MV-4-11 (cell line): Measurements from ENCODE around the gene FPGS.
"Not testable (repeated sequence)": the region's sequence is repeated elsewhere in the genome, so short reads cannot be mapped to it uniquely, and the experiment has no call there.

ENCODE experiments used
- DNase-seq: peaks from one replicate; lab custom pipeline; 2025; lab: John Stamatoyannopoulos, UW

Gene FPGS

DNA sequence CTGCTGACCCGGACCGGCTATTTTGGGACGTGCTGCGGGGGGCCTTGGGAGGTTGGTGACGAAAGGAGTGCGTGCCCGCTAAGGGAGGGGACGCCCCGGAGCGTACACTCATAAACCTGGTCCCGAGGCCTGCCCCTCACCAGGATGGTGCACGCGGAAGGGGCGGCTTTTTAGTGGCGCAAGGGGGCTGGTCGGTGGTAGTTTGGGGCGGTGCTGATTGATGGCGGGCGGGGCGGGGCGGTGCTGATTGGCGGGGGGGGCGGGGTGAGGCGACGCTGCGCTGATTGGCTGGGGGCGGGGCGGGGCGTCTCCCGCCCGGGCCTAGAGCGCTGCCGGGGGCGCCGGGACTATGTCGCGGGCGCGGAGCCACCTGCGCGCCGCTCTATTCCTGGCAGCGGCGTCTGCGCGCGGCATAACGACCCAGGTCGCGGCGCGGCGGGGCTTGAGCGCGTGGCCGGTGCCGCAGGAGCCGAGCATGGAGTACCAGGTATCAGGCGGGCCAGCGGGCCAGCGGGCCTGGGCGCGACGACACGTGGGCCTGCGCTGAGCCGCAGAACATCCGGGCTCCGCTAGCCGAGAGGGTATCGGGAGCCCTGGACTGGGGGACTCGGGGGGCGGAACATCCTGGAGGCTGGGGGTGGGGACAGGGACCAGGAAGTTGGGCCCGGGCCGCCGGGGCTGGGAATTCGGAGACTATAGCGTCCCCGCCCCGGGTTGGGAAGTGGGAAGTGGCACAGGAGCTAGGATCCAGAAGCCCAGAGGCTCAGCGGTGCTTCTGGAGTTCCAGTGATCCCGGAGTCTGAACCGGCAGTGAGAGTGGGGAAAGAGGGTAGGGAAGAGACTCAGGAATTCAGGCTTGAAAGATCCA is at the start of gene FPGS:
TSS of gene FPGS (plus strand) at position 307 of the 868 bp plus-strand sequence. CDS start at position 350, 43 bp downstream.
- peak; percentile 71 for DNase-seq

DNA sequence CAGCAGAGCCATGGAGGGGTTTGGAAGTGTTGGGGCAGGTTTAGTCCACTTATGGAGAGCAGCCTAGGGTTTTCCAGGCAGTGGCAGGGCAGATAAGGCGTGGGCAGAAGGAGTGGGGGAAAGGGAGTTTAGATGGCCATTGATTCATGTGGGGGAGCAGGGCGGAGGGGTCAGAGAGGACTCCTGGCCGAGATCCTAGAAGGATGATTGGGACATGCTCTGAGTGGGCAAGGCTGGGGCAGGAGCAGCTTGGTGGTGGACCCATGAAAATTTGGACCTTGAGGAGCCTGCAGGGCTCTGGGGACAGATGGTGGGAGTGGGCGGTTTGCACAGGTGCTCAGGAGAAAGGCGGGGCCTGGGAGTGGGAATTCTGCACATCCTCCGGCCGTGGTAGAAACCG is 49.5 kb upstream of the FPGS start:
- no peak for DNase-seq

DNA sequence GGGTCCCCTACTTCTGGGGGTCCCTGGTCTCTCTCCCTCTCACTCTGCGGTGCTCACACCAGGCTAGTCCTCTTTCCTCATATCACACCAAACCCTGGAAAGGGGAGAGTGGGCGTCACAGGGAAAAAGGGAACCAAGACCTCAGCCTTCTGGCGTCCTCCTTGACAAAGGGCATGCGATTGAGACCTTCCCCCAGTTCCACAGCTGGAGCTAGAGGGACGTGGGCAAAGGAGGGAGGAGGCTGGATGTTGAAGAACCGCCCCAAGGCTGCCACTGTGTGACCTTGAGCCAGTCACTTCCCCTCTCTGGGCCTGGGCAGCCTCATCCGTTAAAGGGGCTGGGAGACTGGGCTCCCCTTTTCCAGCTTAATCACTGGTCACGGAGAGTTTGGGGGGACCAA is 49.1 kb upstream of the FPGS start:
- DNase-seq, result no peak

DNA sequence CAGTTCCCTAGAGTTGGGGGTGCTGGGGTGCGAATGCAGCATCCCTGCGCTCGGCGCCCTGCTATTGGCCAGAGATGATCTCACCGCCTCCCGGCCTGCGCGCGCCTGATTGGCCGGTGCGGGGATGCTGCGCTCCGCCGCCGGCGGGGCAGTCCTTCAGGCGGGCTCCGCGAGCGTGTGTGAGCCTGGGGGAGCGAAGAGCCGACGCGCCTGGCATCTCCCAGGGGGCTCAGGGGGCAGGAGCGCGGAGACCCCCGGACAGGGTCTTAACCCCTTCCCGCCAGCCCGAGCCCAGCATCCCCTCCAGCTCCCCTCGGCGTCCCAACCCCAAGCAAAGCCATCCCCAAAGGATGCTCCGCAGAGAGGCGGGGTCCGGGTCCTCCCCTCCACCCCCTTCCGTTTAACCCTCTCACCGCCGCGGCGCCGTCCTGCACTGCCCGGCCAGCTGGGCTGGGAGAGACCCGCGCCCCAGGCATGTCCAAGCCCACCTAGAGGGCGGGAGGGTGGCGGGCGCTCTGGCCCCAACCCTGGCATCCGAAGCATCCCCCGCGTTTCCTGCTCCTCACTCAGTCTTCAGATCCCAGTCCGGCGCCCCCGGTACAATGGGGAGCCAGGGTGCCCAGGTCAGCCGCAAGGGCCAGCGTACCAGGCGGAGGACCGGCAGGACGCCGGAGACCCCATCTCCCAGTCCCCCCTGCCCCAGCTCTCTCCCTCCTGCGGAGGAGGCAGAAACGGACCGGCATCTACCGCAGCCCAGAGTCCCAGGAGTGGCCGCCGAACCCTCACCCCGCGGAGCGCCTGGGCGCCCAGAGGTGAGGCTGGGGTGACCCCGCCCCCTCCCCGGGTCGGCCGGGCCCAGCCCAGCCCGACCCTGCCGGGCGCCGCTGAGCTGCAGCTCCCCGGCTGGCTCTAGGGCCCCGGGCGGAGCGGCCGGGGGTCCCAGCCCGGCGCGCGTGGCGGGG is 48.3 kb upstream of the FPGS start:
- DNase-seq, result no peak

DNA sequence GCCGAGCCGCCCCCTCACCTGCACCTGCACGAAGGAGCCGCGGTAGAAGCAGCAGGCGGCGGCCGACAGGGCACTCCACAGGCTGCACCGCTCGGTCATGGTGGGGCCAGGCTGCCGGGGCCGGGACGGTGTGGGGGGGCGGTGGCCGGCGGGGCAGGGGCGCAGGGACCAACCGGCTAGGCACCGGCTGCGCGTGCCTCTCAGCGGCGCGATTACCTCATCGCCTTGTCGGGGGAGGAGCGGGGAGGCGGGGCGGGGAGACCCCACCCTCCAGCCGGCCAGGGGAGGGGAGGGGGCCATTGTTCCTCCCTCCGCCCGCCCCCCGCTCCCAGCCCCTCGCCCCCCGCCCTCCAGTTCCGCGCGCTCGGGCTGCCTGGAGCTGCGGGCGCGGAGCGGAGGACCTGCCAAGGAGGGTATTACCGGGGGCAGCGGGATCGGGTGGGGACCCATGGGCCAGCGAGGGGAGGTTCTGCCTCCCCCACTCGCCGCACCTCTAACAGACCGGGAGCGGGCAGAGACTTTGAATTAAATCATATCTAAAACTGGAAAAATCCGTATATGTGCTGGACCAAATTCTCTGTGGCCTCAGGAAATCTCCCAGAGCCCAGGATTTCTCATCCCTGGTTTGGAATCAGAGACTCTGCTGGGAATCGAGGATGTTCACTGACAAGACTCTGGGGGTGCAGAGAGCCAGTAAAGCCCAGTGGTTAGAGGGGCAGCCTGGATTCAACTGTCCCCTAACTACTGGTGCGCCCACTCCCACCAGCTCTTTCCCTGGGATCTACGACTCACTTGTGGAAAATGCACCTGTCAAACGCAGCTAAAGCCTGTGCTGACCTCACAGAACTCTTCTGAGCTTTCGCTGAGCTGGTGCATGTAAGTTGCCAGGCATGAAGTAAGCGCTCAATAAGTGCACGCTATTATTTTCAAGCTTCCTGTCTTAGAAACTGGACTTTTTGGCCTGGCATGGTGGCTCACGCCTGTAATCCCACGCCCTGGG is 47.3 kb upstream of the FPGS start:
- DNase-seq, result no peak

GRCh38 chr9:127756233-127756632 is 46.4 kb upstream of the FPGS start:
- DNase-seq, result no peak

GRCh38 chr9:127756776-127757175 is 45.9 kb upstream of the FPGS start:
- not testable (repeated sequence) for DNase-seq

DNA sequence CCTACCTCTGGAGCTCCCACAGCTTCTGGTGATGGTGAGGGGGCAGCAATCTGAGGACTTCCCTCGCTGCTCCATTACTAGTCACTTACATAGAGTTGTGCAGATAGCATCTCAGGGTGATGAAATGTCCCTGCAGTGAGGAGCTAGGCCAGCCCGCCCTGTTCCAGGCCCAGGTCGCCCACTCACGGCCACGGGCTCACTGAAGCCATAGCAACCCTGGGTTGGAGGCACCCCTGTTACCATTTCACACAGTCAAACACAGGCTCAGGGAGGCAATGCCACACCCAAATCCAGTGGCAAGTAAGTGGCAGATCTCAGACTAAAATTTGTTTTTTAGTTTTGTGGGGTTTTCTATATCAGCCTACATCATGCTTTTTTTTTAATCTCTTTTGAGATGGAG is 43.8 kb upstream of the FPGS start:
- no peak for DNase-seq

DNA sequence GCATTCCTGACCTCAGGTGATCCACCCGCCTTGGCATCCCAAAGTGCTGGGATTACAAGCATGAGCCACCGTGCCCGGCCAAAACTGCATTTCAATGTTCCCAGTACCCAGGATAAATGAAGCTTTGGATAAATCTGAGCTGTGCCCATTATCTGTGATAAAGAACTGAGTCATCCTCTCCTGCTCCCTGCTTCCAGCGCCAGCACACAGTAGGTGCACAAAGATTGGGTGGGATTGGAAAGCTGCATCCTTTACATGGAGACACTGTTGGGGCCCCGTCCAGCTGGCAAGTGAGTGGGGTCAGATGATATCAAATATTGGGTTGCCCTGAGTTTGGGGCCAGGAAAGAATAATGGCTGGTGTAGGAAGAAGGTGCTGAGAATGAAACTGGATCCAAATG is 41.6 kb upstream of the FPGS start:
- no peak for DNase-seq

- DNase-seq, result no peak
These were observed 41.2 kb upstream of the FPGS start for GRCh38 chr9:127761491-127761956.

- DNase-seq, result peak; percentile 10
These were observed 40.5 kb upstream of the FPGS start for GRCh38 chr9:127762111-127762676.

DNA sequence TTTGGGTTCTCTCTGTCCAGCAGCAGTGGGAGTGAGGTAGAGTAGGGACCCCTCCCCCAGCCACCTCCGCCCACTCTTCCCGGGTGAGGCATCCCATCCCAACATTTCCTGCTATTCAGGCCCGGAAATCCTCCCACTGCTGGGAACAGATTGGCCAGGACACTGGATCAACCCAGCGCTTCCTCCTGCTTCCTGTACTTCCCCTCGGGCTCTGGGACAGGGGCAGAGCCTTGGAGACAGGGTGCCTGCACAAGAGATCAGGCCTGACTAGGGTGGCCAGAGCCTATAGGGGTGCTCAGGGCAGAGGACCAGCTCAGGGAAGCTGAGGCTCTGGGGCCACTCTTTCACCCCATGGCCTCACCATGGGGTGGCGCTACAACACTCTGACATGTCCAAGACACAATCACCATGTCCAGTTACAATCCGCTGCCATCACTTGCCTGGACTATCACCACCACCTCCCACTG is 38.7 kb upstream of the FPGS start:
- DNase-seq, result peak; percentile 29

DNA sequence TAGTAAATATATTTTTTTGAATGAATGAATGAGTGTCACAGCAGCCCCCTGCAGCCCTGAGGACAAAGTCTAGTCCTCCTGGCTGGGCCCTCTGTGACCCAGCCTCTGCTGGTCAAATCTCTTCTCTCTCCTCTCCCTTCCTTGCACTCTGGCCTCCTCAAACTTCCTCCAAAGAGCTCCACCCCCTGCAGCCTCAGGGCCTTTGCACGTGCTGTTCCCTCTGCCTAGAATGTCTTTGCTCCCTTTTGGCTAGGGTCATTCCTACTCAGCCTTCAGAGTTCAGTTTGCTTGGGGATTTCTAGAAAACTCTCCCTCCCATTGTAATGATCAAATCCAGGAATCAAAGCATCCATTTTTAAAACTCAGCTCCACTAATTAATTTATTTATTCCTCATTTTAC is 37.3 kb upstream of the FPGS start:
- no peak for DNase-seq

DNA sequence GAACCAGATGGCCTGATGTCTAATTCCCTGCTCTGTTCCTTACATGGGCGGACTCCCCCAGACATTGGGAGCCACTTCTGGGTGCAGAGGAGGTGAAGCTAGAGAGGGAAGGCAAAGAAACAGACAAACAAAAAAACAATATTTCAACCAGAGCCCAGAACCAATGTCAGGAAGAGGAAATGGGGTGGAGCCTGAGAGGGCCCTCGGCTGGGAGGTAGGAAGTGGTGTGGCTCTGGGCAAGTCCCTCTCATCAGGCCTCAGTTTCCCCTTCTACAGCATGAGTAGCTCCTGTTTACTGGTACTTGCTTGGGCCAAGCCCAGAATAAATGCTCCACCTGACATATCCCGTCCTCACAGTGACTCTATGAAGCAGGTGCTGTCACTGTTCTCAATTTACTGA is 35.3 kb upstream of the FPGS start:
- DNase-seq, result no peak

- no peak for DNase-seq
These were observed 34.8 kb upstream of the FPGS start for GRCh38 chr9:127767909-127768331.

DNA sequence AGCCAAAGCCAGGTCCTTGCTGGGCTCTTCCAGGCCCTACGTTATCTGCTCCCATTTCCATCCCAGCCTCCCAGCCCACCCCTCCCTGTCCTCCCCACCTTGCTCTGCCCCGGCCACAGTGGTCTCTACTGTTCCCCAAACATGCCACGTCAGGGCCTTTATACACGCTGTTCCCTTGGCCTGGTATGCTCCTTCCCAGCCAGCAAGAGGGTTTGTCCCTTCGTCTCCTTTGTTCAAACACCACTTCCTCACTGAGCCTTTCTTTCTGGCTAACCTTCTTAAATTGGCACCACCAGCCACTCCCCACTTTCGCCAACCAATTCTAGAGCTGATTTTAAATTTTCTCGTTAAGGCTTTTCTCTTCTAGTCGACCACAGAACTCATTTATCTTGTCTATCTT is 34.0 kb upstream of the FPGS start:
- peak; percentile 26 for DNase-seq

DNA sequence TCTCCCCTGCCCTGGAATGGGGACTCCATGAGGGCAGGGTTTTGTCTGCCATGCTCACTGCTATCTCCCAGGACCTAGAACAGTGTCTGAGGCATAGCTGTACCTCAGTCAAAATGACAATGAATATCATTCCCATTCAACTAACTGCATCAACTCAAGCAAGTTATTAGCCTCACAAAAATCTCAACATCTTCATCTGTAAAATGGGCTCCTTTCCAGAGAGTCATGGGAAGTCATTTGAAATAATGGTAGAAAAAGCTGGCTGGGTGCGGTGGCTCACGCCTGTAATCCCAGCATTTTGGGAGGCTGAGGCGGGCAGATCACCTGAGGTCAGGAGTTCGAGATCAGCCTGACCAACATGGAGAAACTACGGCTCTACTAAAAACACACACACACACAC is 33.6 kb upstream of the FPGS start:
- DNase-seq, result no peak

DNA sequence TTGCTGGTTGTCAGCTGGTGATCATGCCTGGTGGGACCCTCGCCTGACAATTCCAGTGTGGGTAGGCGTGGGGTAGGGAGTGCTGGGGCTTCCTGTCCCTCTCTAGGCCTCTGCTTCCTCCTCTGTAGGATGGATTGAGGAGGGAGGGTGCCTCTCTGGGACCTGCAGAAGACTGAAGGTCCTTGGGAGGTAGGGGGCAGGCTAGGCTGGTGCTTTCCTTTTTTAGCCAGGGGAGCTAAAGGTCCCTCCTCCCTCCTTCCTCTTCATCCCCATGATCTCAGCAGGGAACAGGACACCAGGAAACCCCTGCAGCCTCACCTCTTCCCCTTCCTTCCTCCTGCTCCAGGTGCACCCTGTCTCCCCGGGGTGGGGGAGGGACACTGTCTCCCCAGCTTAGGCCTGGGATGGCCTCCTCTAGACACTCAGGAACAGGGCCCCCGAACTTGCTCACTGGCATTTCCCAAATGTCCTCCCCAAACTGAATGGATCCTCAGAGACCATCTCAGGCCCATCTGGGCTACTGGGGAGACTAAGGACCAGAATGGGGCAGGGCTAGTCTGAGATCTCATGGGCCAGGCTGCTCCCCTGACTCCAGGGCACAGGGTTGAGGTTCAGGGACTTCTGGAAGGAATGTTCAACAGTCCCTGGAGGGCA is 32.6 kb upstream of the FPGS start:
- no peak for DNase-seq

- no peak for DNase-seq
These were observed 32.1 kb upstream of the FPGS start for GRCh38 chr9:127770583-127770904.

GRCh38 chr9:127770905-127771569 is 31.6 kb upstream of the FPGS start:
- peak; percentile 95 for DNase-seq
